WTC11 (cell line): ENCODE measurements around the gene COPS3. TPM values are rescaled to one million over a fixed set of nuclear protein-coding genes. Genes with fewer than 3 reads are reported as not detected.

Experiments
- ATAC-seq: fragments of 200-7000 bp; cut with Tn5 transposase; 2 replicates; pipeline ENCODE4 v1.10.0; 2021; ENCODE audit warnings: mild to moderate bottlenecking, moderate library complexity
- CTCF ChIA-PET: fragments of 300-600 bp; sonication (Branson Sonifier 250); formaldehyde crosslinking; loops from one replicate; lab custom pipeline; 2021; ENCODE audit warnings: antibody characterized with exemption; lab: Charles Lee
- POLR2A ChIA-PET: fragments of 350-600 bp; sonication (Branson Sonifier 250); formaldehyde crosslinking; loops from one replicate; lab custom pipeline; 2021; ENCODE audit warnings: antibody characterized with exemption; lab: Charles Lee
- DNase-seq: peaks from one replicate; pipeline ENCODE4 v3.0.0; 2021; ENCODE audit warnings: low spot score
- H3K27ac Mint-ChIP-seq: 2 replicates; pipeline ENCODE4 v1.8.0; 2021; ENCODE audit warnings: mixed read lengths
- H3K27me3 Mint-ChIP-seq: 2 replicates; pipeline ENCODE4 v1.8.0; 2021; ENCODE audit warnings: low read depth, mild to moderate bottlenecking, moderate library complexity, mixed read lengths
- H3K36me3 Mint-ChIP-seq: 2 replicates; pipeline ENCODE4 v1.8.0; 2021; ENCODE audit warnings: mixed read lengths
- H3K4me1 Mint-ChIP-seq: 2 replicates; pipeline ENCODE4 v1.8.0; 2022; ENCODE audit warnings: mixed read lengths
- H3K4me3 Mint-ChIP-seq: 2 replicates; pipeline ENCODE4 v1.8.0; 2021; ENCODE audit warnings: mild to moderate bottlenecking, moderate library complexity, mixed read lengths
- H3K9me3 Mint-ChIP-seq: 2 replicates; pipeline ENCODE4 v1.8.0; 2021; ENCODE audit warnings: mixed read lengths
- AFF4 ChIP-seq: sonication (generic); formaldehyde crosslinking; IDR thresholded peaks from 2 replicates; pipeline ENCODE4 v1.8.1; 2023; ENCODE audit warnings: mild to moderate bottlenecking, missing genetic modification reagents, borderline replicate concordance
- ATF1 ChIP-seq: sonication (generic); formaldehyde crosslinking; IDR thresholded peaks from 2 replicates; pipeline ENCODE4 v1.8.1; 2023; ENCODE audit warnings: mild to moderate bottlenecking, moderate library complexity, missing genetic modification reagents
- ATF2 ChIP-seq: sonication (generic); formaldehyde crosslinking; IDR thresholded peaks from 2 replicates; pipeline ENCODE4 v1.8.1; 2022; ENCODE audit warnings: low read depth, missing genetic modification reagents, borderline replicate concordance
- CREB1 ChIP-seq: sonication (generic); formaldehyde crosslinking; IDR thresholded peaks from 2 replicates; pipeline ENCODE4 v1.8.0; 2023; ENCODE audit warnings: mild to moderate bottlenecking, missing genetic modification reagents
- GRHL2 ChIP-seq: fragments of 250-450 bp; sonication (Bioruptor Pico); IDR thresholded peaks from 2 replicates; pipeline ENCODE4 v1.8.0; 2022; ENCODE audit warnings: mild to moderate bottlenecking, moderate library complexity; ENCODE audit not compliant: insufficient replicate concordance, severe bottlenecking
- HMGA2 ChIP-seq: fragments of 250-450 bp; sonication (Bioruptor Pico); IDR thresholded peaks from 2 replicates; pipeline ENCODE4 v1.4.0; 2021; ENCODE audit warnings: mild to moderate bottlenecking, moderate library complexity
- JAZF1 ChIP-seq: fragments of 250-450 bp; sonication (Bioruptor Pico); IDR thresholded peaks from 2 replicates; pipeline ENCODE4 v1.9.0; 2021; ENCODE audit warnings: moderate library complexity, mild to moderate bottlenecking, inconsistent platforms
- MYBL2 ChIP-seq: sonication (generic); formaldehyde crosslinking; IDR thresholded peaks from 2 replicates; pipeline ENCODE4 v1.8.1; 2023; ENCODE audit warnings: mild to moderate bottlenecking, moderate library complexity, missing genetic modification reagents
- NFYB ChIP-seq: sonication (generic); formaldehyde crosslinking; conservative IDR thresholded peaks from 2 replicates; pipeline ENCODE4 v1.8.0; 2022; ENCODE audit warnings: low read depth, missing genetic modification reagents
- PREB ChIP-seq: sonication (generic); formaldehyde crosslinking; IDR thresholded peaks from 2 replicates; pipeline ENCODE4 v1.8.1; 2022; ENCODE audit warnings: mild to moderate bottlenecking, missing genetic modification reagents, moderate library complexity, borderline replicate concordance
- TEAD1 ChIP-seq: sonication (generic); formaldehyde crosslinking; IDR thresholded peaks from 2 replicates; pipeline ENCODE4 v1.8.0; 2022; ENCODE audit warnings: mild to moderate bottlenecking, missing genetic modification reagents
- USF1 ChIP-seq: sonication (generic); formaldehyde crosslinking; IDR thresholded peaks from 2 replicates; pipeline ENCODE4 v1.8.0; 2022; ENCODE audit warnings: mild to moderate bottlenecking, missing genetic modification reagents
- ZNF121 ChIP-seq: sonication (generic); formaldehyde crosslinking; IDR thresholded peaks from 2 replicates; pipeline ENCODE4 v1.8.0; 2023; ENCODE audit warnings: missing genetic modification reagents
- ZNF232 ChIP-seq: sonication (generic); formaldehyde crosslinking; IDR thresholded peaks from 2 replicates; pipeline ENCODE4 v1.8.0; 2022; ENCODE audit warnings: mild to moderate bottlenecking, missing genetic modification reagents
- ZNF263 ChIP-seq: sonication (generic); formaldehyde crosslinking; IDR thresholded peaks from 2 replicates; pipeline ENCODE4 v1.8.1; 2022; ENCODE audit warnings: low read depth, mild to moderate bottlenecking, moderate library complexity, missing genetic modification reagents
- ZNF317 ChIP-seq: sonication (generic); formaldehyde crosslinking; IDR thresholded peaks from 2 replicates; pipeline ENCODE4 v1.8.1; 2023; ENCODE audit warnings: low read depth, mild to moderate bottlenecking, moderate library complexity, missing genetic modification reagents, borderline replicate concordance
- ZNF416 ChIP-seq: fragments of 250-450 bp; sonication (Bioruptor Pico); IDR thresholded peaks from 2 replicates; pipeline ENCODE4 v1.9.0; 2021; ENCODE audit warnings: mild to moderate bottlenecking, inconsistent platforms
- ZNF423 ChIP-seq: fragments of 250-450 bp; sonication (Bioruptor Pico); IDR thresholded peaks from 2 replicates; pipeline ENCODE4 v2.1.2; 2022; ENCODE audit warnings: mild to moderate bottlenecking, moderate library complexity
- ZNF532 ChIP-seq: fragments of 250-450 bp; sonication (Bioruptor Pico); IDR thresholded peaks from 2 replicates; pipeline ENCODE4 v1.9.0; 2021; ENCODE audit warnings: mild to moderate bottlenecking, borderline replicate concordance
- ZSCAN18 ChIP-seq: fragments of 250-450 bp; sonication (Bioruptor Pico); IDR thresholded peaks from 2 replicates; pipeline ENCODE4 v2.1.2; 2022; ENCODE audit warnings: mild to moderate bottlenecking, moderate library complexity
- total RNA-seq: library from RNA; stranded (reverse); gene quantifications from 3 replicates; pipeline ENCODE4 v1.2.3, GENCODE V29; 2021

Gene COPS3
- total RNA-seq, 1 experiment from 2014 or later: 78.3 TPM

- Mint-ChIP-seq H3K36me3 (no peaks in the 10 kb centered on the region; the same call in 1 of the 2 replicates), H3K4me1 (no peaks in the 10 kb centered on the region), H3K27ac (no peak overlapping the region), H3K9me3 (no peaks in the 10 kb centered on the region), H3K27me3 (no peaks in the 10 kb centered on the region), H3K4me3 (no peak overlapping the region)
- TF ChIP-seq HMGA2 (no peak), NFYB (CRISPR knock-in tag) (no peak), ZNF317 (CRISPR knock-in tag) (no peak), CREB1 (no peak), ATF1 (CRISPR knock-in tag) (no peak), TEAD1 (CRISPR knock-in tag) (no peak), PREB (CRISPR knock-in tag) (no peak), ZNF232 (CRISPR knock-in tag) (no peak)
- POLR2A ChIA-PET: no interaction called here
- DNase-seq: no peak
- CTCF ChIA-PET: no interaction called here
- no peak for ATAC-seq
Observed at GRCh38 chr17:17320911-17321220, 39.8 kb upstream of the COPS3 start.

GRCh38 chr17:17320188-17320910 lies 39.3 kb upstream of the COPS3 start:
- Mint-ChIP-seq H3K4me3 (no peak overlapping the region), H3K36me3 (peaks cover 1% of the 10 kb centered on the region), H3K4me1 (peaks cover 1% of the 10 kb centered on the region), H3K27ac (no peak overlapping the region), H3K27me3 (no peaks in the 10 kb centered on the region), H3K9me3 (no peaks in the 10 kb centered on the region)
- DNase-seq (no peak), ATAC-seq (no peak)
- ChIA-PET CTCF (no interaction called here), POLR2A (no interaction called here)
- TF ChIP-seq ZSCAN18 (CRISPR knock-in tag) (no peak), ZNF532 (no peak), JAZF1 (CRISPR knock-in tag) (no peak), ATF1 (CRISPR knock-in tag) (no peak), ZNF317 (CRISPR knock-in tag) (no peak), ATF2 (CRISPR knock-in tag) (no peak), ZNF121 (no peak), GRHL2 (CRISPR knock-in tag) (no peak), ZNF263 (no peak), USF1 (CRISPR knock-in tag) (no peak), AFF4 (no peak), ZNF423 (CRISPR knock-in tag) (no peak), MYBL2 (CRISPR knock-in tag) (no peak), ZNF416 (CRISPR knock-in tag) (no peak)
